Measurements from ENCODE around the gene ALK.

ALK gene

GRCh38 chr2:29900971-29901633 lies 20.3 kb downstream of the ALK start:
- DNase-seq, result no peak

GRCh38 chr2:29898999-29899398 lies 22.4 kb downstream of the ALK start:
- DNase-seq, result no peak

- no peak for DNase-seq
Measured at GRCh38 chr2:29894822-29895614, 26.4 kb downstream of the ALK start.

GRCh38 chr2:29892585-29893259 lies 28.7 kb downstream of the ALK start:
- DNase-seq, result no peak

- DNase-seq, result no peak
Measured at GRCh38 chr2:29881089-29881730, 40.2 kb downstream of the ALK start.

GRCh38 chr2:29880084-29880483 lies 41.3 kb downstream of the ALK start:
- DNase-seq, result no peak

- no peak for DNase-seq
Measured at GRCh38 chr2:29879456-29879855, 41.9 kb downstream of the ALK start.

- no peak for DNase-seq
Measured at GRCh38 chr2:29878898-29879297, 42.5 kb downstream of the ALK start.

- DNase-seq, result no peak
Measured at GRCh38 chr2:29876374-29876773, 45.0 kb downstream of the ALK start.

GRCh38 chr2:29874745-29875144 lies 46.6 kb downstream of the ALK start:
- no peak for DNase-seq

GRCh38 chr2:29872870-29873269 lies 48.5 kb downstream of the ALK start:
- no peak for DNase-seq

GRCh38 chr2:29871541-29871940 lies 49.8 kb downstream of the ALK start:
- no peak for DNase-seq

GRCh38 chr2:29865512-29865911 lies 55.9 kb downstream of the ALK start:
- no peak for DNase-seq

- no peak for DNase-seq
Measured at GRCh38 chr2:29864988-29865387, 56.4 kb downstream of the ALK start.

- no peak for DNase-seq
Measured at GRCh38 chr2:29855924-29856639, 65.3 kb downstream of the ALK start.

GRCh38 chr2:29850794-29851193 lies 70.6 kb downstream of the ALK start:
- DNase-seq, result no peak

- DNase-seq, result no peak
Measured at GRCh38 chr2:29848566-29849310, 72.6 kb downstream of the ALK start.

- DNase-seq, result no peak
Measured at GRCh38 chr2:29847886-29848285, 73.5 kb downstream of the ALK start.

- no peak for DNase-seq
Measured at GRCh38 chr2:29844713-29845326, 76.6 kb downstream of the ALK start.

GRCh38 chr2:29841386-29842004 lies 79.9 kb downstream of the ALK start:
- peak; percentile 3 to 13 for DNase-seq

GRCh38 chr2:29839306-29839705 lies 82.1 kb downstream of the ALK start:
- DNase-seq, result no peak
